Stimulated activated memory B cell treated with anti-CD40 and anti-IgM and Interleukin-4, amounts not matched to agents 10 μg/mL and 1 μg/mL and 100 μg/mL, for 72 hours (primary cell): ENCODE data around the gene AADACL4.

Experiments
- ATAC-seq: fragments of 150-1000 bp; cut with Tn5 transposase; 2 replicates; pipeline ENCODE4 v1.10.0; 2021
- H3K27ac Mint-ChIP-seq: one replicate; pipeline ENCODE4 v1.8.0; 2022; ENCODE audit warnings: mild to moderate bottlenecking, mixed read lengths
- H3K27me3 Mint-ChIP-seq: one replicate; pipeline ENCODE4 v1.8.0; 2022; ENCODE audit warnings: mixed read lengths
- H3K36me3 Mint-ChIP-seq: one replicate; pipeline ENCODE4 v1.8.0; 2022; ENCODE audit warnings: mixed read lengths
- H3K4me1 Mint-ChIP-seq: one replicate; pipeline ENCODE4 v1.8.0; 2022; ENCODE audit warnings: mixed read lengths
- H3K4me3 Mint-ChIP-seq: one replicate; pipeline ENCODE4 v1.8.0; 2022; ENCODE audit warnings: mild to moderate bottlenecking, moderate library complexity, mixed read lengths
- H3K9me3 Mint-ChIP-seq: one replicate; pipeline ENCODE4 v1.8.0; 2022; ENCODE audit warnings: mixed read lengths

The AADACL4 gene

GRCh38 chr1:12618661-12618964 lies 25.3 kb upstream of the AADACL4 start:
- peak overlapping the region; percentile 94 for H3K4me3 Mint-ChIP-seq
- peak overlapping the region; percentile 92 for H3K27ac Mint-ChIP-seq
- H3K9me3 Mint-ChIP-seq, result no peaks in the 10 kb centered on the region
- H3K36me3 Mint-ChIP-seq, result peaks cover 20% of the 10 kb centered on the region
- H3K27me3 Mint-ChIP-seq, result peaks cover 67% of the 10 kb centered on the region
- H3K4me1 Mint-ChIP-seq, result peaks cover 53% of the 10 kb centered on the region
- no peak for ATAC-seq

GRCh38 chr1:12618965-12619791 lies 24.7 kb upstream of the AADACL4 start:
- Mint-ChIP-seq H3K9me3 (no peaks in the 10 kb centered on the region), H3K4me1 (peaks cover 53% of the 10 kb centered on the region), H3K36me3 (peaks cover 20% of the 10 kb centered on the region), H3K27me3 (peaks cover 67% of the 10 kb centered on the region), H3K4me3 (peak overlapping the region; percentile 94), H3K27ac (peak overlapping the region; percentile 92)
- ATAC-seq, result peak; percentile 2

GRCh38 chr1:12619792-12620487 lies 23.9 kb upstream of the AADACL4 start:
- peaks cover 62% of the 10 kb centered on the region for H3K27me3 Mint-ChIP-seq
- peak overlapping the region; percentile 94 for H3K4me3 Mint-ChIP-seq
- ATAC-seq, result peak; percentile 67
- H3K36me3 Mint-ChIP-seq, result peaks cover 15% of the 10 kb centered on the region
- no peaks in the 10 kb centered on the region for H3K9me3 Mint-ChIP-seq
- H3K27ac Mint-ChIP-seq, result no peak overlapping the region
- peaks cover 49% of the 10 kb centered on the region for H3K4me1 Mint-ChIP-seq

GRCh38 chr1:12620488-12620865 lies 23.4 kb upstream of the AADACL4 start:
- Mint-ChIP-seq H3K4me1 (peaks cover 44% of the 10 kb centered on the region), H3K36me3 (peaks cover 11% of the 10 kb centered on the region), H3K27me3 (peaks cover 62% of the 10 kb centered on the region), H3K4me3 (no peak overlapping the region), H3K27ac (no peak overlapping the region), H3K9me3 (no peaks in the 10 kb centered on the region)
- no peak for ATAC-seq

GRCh38 chr1:12620931-12621330 lies 23.0 kb upstream of the AADACL4 start:
- Mint-ChIP-seq H3K36me3 (peaks cover 7% of the 10 kb centered on the region), H3K9me3 (no peaks in the 10 kb centered on the region), H3K27me3 (peaks cover 59% of the 10 kb centered on the region), H3K4me1 (peaks cover 39% of the 10 kb centered on the region), H3K4me3 (no peak overlapping the region), H3K27ac (no peak overlapping the region)
- ATAC-seq, result no peak

- no peak for ATAC-seq
- peaks cover 52% of the 10 kb centered on the region for H3K27me3 Mint-ChIP-seq
- no peaks in the 10 kb centered on the region for H3K36me3 Mint-ChIP-seq
- no peak overlapping the region for H3K4me3 Mint-ChIP-seq
- H3K4me1 Mint-ChIP-seq, result peaks cover 33% of the 10 kb centered on the region
- no peak overlapping the region for H3K27ac Mint-ChIP-seq
- H3K9me3 Mint-ChIP-seq, result no peaks in the 10 kb centered on the region
These were observed 22.2 kb upstream of the AADACL4 start for GRCh38 chr1:12621346-12622335.

- Mint-ChIP-seq H3K36me3 (no peaks in the 10 kb centered on the region), H3K9me3 (no peaks in the 10 kb centered on the region), H3K4me1 (peaks cover 27% of the 10 kb centered on the region), H3K4me3 (no peak overlapping the region), H3K27me3 (peaks cover 45% of the 10 kb centered on the region), H3K27ac (no peak overlapping the region)
- ATAC-seq, result no peak
These were observed 21.4 kb upstream of the AADACL4 start for GRCh38 chr1:12622506-12622905.

- H3K27me3 Mint-ChIP-seq, result peaks cover 26% of the 10 kb centered on the region
- no peaks in the 10 kb centered on the region for H3K9me3 Mint-ChIP-seq
- no peak for ATAC-seq
- H3K27ac Mint-ChIP-seq, result no peak overlapping the region
- H3K4me1 Mint-ChIP-seq, result peaks cover 2% of the 10 kb centered on the region
- no peaks in the 10 kb centered on the region for H3K36me3 Mint-ChIP-seq
- no peak overlapping the region for H3K4me3 Mint-ChIP-seq
These were observed 18.6 kb upstream of the AADACL4 start for GRCh38 chr1:12625276-12625675.

- Mint-ChIP-seq H3K4me1 (no peaks in the 10 kb centered on the region), H3K27me3 (peaks cover 18% of the 10 kb centered on the region), H3K27ac (no peak overlapping the region), H3K36me3 (no peaks in the 10 kb centered on the region), H3K9me3 (no peaks in the 10 kb centered on the region), H3K4me3 (no peak overlapping the region)
- no peak for ATAC-seq
These were observed 17.0 kb upstream of the AADACL4 start for GRCh38 chr1:12626888-12627287.

GRCh38 chr1:12627296-12627695 lies 16.6 kb upstream of the AADACL4 start:
- Mint-ChIP-seq H3K9me3 (no peaks in the 10 kb centered on the region), H3K27me3 (peaks cover 14% of the 10 kb centered on the region), H3K36me3 (no peaks in the 10 kb centered on the region), H3K4me1 (no peaks in the 10 kb centered on the region), H3K27ac (no peak overlapping the region), H3K4me3 (no peak overlapping the region)
- no peak for ATAC-seq

- ATAC-seq, result no peak
- no peaks in the 10 kb centered on the region for H3K36me3 Mint-ChIP-seq
- H3K4me1 Mint-ChIP-seq, result no peaks in the 10 kb centered on the region
- peaks cover 17% of the 10 kb centered on the region for H3K27me3 Mint-ChIP-seq
- H3K27ac Mint-ChIP-seq, result no peak overlapping the region
- no peaks in the 10 kb centered on the region for H3K9me3 Mint-ChIP-seq
- no peak overlapping the region for H3K4me3 Mint-ChIP-seq
These were observed 14.4 kb upstream of the AADACL4 start for GRCh38 chr1:12629511-12629956.

GRCh38 chr1:12629985-12630760 lies 13.7 kb upstream of the AADACL4 start:
- H3K9me3 Mint-ChIP-seq, result no peaks in the 10 kb centered on the region
- peaks cover 18% of the 10 kb centered on the region for H3K27me3 Mint-ChIP-seq
- ATAC-seq, result no peak
- H3K4me3 Mint-ChIP-seq, result no peak overlapping the region
- H3K27ac Mint-ChIP-seq, result no peak overlapping the region
- no peaks in the 10 kb centered on the region for H3K4me1 Mint-ChIP-seq
- no peaks in the 10 kb centered on the region for H3K36me3 Mint-ChIP-seq

GRCh38 chr1:12630946-12631530 lies 12.8 kb upstream of the AADACL4 start:
- ATAC-seq, result no peak
- Mint-ChIP-seq H3K4me1 (no peaks in the 10 kb centered on the region), H3K36me3 (no peaks in the 10 kb centered on the region), H3K9me3 (no peaks in the 10 kb centered on the region), H3K27me3 (peaks cover 22% of the 10 kb centered on the region), H3K4me3 (no peak overlapping the region), H3K27ac (no peak overlapping the region)

GRCh38 chr1:12631571-12631970 lies 12.3 kb upstream of the AADACL4 start:
- H3K4me3 Mint-ChIP-seq, result no peak overlapping the region
- H3K4me1 Mint-ChIP-seq, result no peaks in the 10 kb centered on the region
- H3K36me3 Mint-ChIP-seq, result no peaks in the 10 kb centered on the region
- ATAC-seq, result no peak
- no peak overlapping the region for H3K27ac Mint-ChIP-seq
- H3K9me3 Mint-ChIP-seq, result no peaks in the 10 kb centered on the region
- peaks cover 27% of the 10 kb centered on the region for H3K27me3 Mint-ChIP-seq
